ENCODE results near the gene LRMDA.

LRMDA gene

GRCh38 chr10:75477680-75478079 is 46.3 kb downstream of the LRMDA start:
- DNase-seq, result no peak

DNA sequence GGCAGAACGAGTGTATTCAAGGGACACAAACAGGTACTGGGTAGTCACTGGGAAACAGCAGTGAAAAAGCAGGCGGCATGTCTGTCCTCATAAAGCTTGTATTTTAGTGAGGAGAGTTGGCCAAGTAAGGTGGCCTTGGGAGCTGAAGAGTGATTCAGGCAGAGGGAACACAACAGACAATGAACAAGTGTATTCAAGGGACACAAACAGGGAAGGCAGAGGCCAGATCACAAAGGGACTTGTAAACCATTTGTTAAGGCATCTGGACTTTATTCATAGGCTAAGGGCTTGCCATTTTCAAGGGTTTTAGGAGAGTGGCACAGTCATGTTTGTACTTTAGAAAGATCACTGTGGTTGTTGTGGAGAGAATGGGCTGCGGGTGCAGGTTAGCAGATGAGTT is 49.0 kb downstream of the LRMDA start:
- no peak for DNase-seq

DNA sequence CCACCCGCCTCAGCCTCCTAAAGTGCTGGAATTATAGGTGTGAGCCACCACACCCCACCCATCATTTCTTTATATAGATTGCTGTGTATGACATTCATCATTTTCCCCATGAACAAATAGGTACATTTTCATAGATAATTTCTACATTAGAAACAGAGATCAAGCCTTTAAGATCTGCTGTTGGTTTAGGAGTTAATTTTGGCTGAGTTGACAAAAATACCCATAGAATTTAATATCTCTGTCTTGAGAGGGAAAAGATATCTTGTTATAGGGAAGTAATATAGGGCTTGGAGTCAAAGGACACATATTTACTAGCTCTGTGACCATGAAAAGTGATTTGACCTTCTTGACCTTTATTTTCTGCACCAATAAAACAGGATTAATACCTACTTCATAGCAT is 51.8 kb downstream of the LRMDA start:
- no peak for DNase-seq

- DNase-seq, result no peak
Observed at GRCh38 chr10:75484717-75485116, 53.3 kb downstream of the LRMDA start.

DNA sequence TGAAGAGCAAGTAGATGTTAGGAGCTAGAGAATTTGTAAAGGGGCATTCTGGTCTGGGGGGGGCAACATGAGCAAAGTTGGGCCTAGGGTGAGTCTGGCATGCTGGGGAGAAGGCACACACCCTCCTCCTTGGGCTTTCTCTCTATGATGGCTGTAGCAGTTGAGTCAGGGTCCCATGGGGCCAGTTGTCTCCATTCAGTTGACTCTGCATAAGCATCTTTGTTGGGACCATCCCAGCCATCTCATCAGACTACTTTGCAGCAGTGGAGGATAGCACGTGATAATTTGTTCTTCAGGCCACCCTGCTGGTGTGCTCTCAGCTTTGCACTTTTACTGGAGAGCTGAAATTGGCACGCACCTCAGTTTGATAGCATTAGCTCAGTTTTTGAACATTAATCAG is 55.2 kb downstream of the LRMDA start:
- no peak for DNase-seq

- no peak for DNase-seq
Observed at GRCh38 chr10:75487087-75487754, 55.8 kb downstream of the LRMDA start.

DNA sequence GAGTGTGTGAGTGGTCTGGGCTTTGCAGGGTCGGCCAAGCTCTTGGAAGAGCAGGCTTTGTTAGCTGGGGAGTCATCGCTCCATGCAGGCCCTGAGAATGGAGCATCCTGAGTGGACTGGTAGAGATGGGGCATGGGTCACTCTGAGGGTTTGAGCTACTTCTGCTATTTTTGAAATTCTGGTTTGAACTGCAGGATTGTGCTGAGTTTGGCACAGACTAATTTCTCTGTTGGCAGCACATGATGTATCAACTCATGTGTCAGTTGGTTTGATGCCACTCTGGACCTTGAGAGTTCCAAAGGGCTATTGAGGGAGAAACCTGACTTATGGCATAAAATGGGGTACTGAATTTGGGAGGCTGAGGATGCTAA is 56.3 kb downstream of the LRMDA start:
- no peak for DNase-seq

DNA sequence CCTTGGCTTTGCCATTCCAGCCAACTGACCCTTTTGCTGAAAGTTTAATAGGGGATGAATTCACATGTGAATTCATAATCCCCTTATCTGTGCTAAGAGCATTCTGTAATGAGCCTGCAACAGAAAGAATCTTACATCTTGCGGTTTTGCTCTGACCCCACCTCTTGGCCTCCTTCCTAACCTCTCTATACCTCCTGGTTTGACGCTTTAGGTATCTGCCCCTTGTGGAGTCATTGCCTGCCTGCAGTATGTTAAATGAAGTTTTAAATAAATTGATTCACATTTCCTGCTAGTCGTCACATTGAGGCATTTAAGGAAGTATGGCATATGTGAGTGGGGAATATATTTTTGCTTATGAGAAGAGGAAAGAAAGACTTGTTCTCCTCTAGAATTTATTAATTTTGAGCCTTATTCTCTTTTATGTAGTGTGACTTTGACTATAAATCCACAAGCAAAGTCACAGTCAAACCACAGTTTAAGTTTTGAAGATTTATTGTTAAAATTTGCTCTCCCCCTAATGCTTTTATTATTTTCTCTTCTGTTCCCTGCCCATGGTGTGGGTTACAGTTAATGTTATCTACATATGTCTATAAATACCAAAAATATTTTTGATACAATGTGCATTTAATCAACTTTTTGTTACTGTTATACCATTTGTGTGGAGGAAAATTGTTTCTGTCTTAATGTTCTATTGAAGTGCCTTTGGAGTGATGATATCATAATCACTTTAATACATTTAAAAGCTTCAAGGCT is 60.9 kb downstream of the LRMDA start:
- DNase-seq, result no peak

DNA sequence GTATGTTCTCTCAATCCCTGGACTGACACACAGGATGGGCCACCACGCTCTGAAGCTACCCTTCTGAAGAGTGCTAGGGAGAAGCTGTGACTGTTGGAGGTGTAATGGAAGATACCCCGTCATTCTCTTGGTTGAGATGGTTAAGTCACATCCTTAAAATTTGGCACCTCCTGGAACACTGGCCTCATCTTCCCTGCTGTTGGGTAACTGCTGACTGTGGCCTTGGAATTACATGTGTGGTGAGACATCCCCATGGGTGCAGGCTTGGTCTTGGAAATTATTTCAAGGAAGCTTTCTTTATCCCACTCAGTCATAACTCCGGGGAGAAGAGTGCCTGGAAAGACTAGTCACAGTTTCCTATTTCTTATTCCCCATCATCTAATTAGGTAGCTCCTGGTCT is 62.0 kb downstream of the LRMDA start:
- no peak for DNase-seq

- DNase-seq, result no peak
Observed at GRCh38 chr10:75495434-75496190, 64.2 kb downstream of the LRMDA start.

DNA sequence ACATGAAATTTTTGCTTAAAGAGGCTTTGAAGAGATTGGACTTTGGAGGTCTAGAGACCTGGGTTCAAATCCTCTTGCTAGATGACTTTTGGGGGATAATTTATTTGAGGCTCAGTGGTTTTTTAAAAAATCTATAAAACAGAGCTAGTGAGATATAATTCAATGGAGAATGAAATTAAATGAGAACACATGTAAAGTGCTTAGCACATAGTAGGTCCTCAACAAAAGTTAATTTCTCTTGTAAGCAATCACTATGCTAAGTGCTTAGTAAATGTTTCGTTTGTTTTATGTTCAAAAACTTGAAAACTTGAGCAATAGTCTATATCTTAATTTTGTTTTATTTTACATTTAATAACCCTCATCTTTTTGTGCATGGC is 64.8 kb downstream of the LRMDA start:
- no peak for DNase-seq

GRCh38 chr10:75497997-75498883 is 66.8 kb downstream of the LRMDA start:
- DNase-seq, result no peak

GRCh38 chr10:75498884-75499350 is 67.5 kb downstream of the LRMDA start:
- DNase-seq, result no peak

GRCh38 chr10:75499556-75500160 is 68.2 kb downstream of the LRMDA start:
- no peak for DNase-seq

GRCh38 chr10:75502389-75502788 is 71.0 kb downstream of the LRMDA start:
- DNase-seq, result no peak

DNA sequence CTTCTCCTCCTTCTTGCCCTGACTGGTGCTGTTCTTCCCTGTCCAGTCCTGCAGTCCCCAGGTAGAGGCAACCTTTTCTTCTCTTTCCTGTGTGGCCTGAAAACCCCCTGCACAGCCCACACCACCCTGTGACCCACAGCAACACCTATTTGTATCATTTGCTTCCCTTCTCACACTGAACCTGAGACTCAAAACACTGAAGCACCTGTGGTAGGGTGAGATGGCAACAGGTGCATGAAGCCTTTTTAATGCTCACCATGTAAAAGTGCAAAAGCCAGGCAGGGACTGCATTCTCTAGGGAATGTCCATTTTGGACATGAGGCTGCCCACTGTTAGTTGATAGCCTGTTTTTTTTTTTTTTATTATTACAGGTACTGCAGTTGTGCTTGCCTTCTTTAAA is 71.4 kb downstream of the LRMDA start:
- DNase-seq, result no peak

DNA sequence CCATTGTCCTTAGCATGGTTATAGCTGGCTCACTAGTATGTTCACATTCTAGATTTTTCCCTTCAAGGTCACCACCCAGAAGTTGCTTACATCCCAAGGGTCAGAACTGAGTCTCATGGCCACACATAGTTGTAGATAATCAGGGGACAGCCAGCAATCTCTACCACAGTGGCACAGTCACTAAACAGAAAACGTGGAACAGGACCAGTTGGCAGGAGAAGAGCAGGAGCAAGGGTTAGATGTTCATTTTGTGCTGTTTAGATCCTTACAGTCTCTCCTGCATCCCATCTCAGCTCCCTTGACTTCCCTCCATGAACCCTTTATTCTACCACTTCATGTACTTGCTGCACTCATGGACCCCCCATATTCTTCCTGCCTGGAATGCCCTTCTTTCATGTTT is 73.9 kb downstream of the LRMDA start:
- no peak for DNase-seq

DNA sequence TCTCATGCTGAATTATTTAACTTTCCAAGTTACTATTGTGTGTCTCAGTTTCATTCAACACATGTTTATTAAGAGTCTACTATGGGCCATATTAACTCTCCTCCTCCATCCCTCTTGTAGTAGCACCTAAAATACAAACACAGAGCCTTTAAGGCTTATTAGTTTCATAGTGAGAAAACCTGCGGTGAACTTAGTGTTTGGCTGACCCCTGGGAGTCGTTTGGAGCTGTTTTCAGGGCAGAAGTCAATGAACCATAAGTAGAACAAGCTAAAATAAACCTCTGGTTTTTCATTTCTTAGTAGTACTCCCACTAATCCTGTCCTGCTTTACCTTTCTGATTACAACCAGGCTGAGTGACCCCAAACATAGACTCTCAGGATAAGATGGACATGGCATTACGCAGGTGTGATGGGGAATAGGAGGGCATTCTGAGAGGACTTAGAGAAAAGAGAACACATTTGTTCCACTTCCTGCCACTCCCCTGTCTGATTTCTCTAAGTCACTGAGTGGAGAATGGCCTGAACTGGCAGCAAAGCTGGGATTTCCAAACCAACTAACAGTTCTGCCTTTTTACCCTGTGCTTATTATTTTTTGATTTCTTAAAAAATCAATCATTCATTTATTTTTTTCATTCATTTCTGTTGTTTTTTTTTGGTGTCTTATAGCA is 74.5 kb downstream of the LRMDA start:
- DNase-seq, result no peak

- no peak for DNase-seq
Observed at GRCh38 chr10:75506930-75507329, 75.5 kb downstream of the LRMDA start.

DNA sequence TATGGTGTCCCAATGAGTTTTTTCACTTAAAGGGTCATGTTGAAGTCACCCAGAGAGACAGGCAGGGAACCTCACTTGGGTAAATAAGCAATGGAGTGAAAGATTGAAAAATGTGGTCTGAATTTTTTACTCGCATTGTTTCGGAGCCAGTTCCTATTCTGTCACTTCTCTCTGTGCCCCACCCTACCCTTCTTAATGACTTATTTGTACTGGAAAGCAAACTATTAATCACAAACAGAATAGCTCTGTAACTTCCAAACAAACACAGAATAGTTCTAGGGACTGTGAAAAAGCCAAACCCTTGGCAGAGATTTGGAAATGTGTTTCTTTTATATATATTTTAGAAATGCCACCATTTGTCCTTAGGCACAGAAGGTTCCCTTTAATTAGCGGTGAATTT is 76.0 kb downstream of the LRMDA start:
- no peak for DNase-seq

DNA sequence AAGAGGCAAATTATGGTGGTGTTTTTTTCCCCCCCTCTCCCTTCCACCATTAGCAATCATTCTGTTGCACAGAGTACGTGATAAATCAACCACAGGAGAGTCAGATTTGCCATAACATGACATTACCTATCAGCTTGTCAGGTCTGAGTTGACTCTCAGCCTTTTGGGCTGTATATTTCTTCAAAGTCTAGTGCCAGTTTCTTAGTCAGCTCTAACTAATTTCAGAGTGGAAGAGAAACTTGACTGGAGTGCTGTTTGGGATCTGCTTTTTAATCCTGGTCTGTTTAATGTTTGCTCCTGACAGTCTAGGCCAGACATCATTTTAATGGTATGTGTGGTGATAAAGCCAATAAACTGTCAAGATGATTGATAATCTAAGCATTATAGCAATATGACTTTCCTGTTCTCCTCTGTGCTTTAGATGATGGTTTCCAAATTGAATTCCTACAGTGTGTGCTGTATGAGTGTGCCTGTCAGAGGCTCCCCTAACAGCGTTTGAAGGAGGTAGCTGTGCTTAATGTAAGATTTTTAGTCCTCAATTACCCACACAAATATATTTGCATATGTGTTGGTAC is 76.9 kb downstream of the LRMDA start:
- DNase-seq, result no peak

Measured in NCI-H526 (cell line).